Spleen (tissue), 7 donors: ENCODE measurements around the gene GOLGA6L10.
"Not testable (repeated sequence)": the region's sequence is repeated elsewhere in the genome, so short reads cannot be mapped to it uniquely, and the experiment has no call there.

ENCODE experiments used
- CTCF ChIP-seq, 11 experiments: fragments of 200-600 bp in 7 of 11; fragments of 450-650 bp in 4 of 11; sonication (generic) in 4 of 11; IDR thresholded peaks in 8 of 11; conservative IDR thresholded peaks in 3 of 11; 1 replicate in 7 of 11; 2 replicates in 4 of 11; pipeline versions ENCODE4 v1.4.0 to v1.8.0; 2016 to 2021; ENCODE audit warnings: antibody characterized with exemption in 11 of 11, inconsistent platforms in 4 of 11, mild to moderate bottlenecking in 1 of 11
- POLR2A ChIP-seq, 3 donors: fragments of 450-650 bp; IDR thresholded peaks; one replicate each; pipeline ENCODE4 v1.5.1; 2017; ENCODE audit warnings: antibody characterized with exemption in 3 of 3, mild to moderate bottlenecking in 1 of 3
- POLR2AphosphoS5 ChIP-seq, 3 donors: sonication (generic); formaldehyde crosslinking; IDR thresholded peaks; one replicate each; pipeline ENCODE4 v1.5.1; 2017; ENCODE audit warnings: antibody characterized with exemption in 3 of 3
- donor health status: DM: no; HTN: no; CAD: no; lungs with moderate emphysema.
- donor health status: DM: no; HTN: no; CAD: no.
- donor health status: DM: no; HTN: no; CAD: no.

GRCh38 chr15:82387209-82387608, 37.9 kb upstream of the GOLGA6L10 start:
- TF ChIP-seq CTCF (IDR thresholded peaks at IDR 0.05 in 8 of 11, conservative IDR thresholded peaks at IDR 0.05 in 3 of 11); POLR2AphosphoS5 (IDR thresholded peaks at IDR 0.05); POLR2A (IDR thresholded peaks at IDR 0.05): not testable (repeated sequence)
